GM11168 (cell line): ENCODE data around the gene TRIP13.
"Not testable (repeated sequence)": the region's sequence is repeated elsewhere in the genome, so short reads cannot be mapped to it uniquely, and the experiment has no call there.

Experiments
- in situ Hi-C: fragments of 300-500 bp; cut with MboI; formaldehyde crosslinking; loops from one replicate; pipeline ENCODE4 v1.12.0; 2022; ENCODE audit warnings: low sequenced_read_pairs; ENCODE audit not compliant: unreplicated experiment

Gene TRIP13

GRCh38 chr5:889075-889710, 3.5 kb upstream of the TRIP13 start:
- in situ Hi-C loops: no loop called here

GRCh38 chr5:891117-891836, 1.4 kb upstream of the TRIP13 start:
- in situ Hi-C loops: no loop called here

GRCh38 chr5:891837-892393, 769 bp upstream of the TRIP13 start:
- in situ Hi-C loops: no loop called here

GRCh38 chr5:893137-893506, 438 bp downstream of the TRIP13 start:
- in situ Hi-C loops: no loop called here

GRCh38 chr5:893711-894110, 1.0 kb downstream of the TRIP13 start:
- in situ Hi-C loops: no loop called here

- in situ Hi-C loops: no loop called here
These were observed 8.1 kb downstream of the TRIP13 start for GRCh38 chr5:900781-901180.

- in situ Hi-C loops: no loop called here
These were observed 9.6 kb downstream of the TRIP13 start for GRCh38 chr5:902129-902916.

DNA sequence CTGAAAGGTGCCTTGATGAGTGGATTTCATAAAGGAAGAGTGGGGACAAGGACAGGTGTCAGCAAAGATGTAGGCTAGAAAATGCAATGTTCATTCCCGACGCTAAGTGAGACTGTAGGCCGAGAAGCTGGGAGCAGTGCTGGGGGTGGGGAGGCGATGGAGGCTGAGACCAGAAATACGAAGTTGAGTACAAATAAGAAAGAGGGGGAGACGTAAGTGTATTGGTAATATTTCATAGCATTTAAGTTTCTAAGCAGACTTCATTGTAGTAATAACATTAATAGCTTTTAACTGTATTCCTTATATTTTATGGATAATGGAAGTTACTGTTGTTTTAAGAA, 11.0 kb downstream of the TRIP13 start:
- in situ Hi-C loops: no loop called here

- in situ Hi-C loops: no loop called here
These were observed 12.5 kb downstream of the TRIP13 start for GRCh38 chr5:905139-905642.

DNA sequence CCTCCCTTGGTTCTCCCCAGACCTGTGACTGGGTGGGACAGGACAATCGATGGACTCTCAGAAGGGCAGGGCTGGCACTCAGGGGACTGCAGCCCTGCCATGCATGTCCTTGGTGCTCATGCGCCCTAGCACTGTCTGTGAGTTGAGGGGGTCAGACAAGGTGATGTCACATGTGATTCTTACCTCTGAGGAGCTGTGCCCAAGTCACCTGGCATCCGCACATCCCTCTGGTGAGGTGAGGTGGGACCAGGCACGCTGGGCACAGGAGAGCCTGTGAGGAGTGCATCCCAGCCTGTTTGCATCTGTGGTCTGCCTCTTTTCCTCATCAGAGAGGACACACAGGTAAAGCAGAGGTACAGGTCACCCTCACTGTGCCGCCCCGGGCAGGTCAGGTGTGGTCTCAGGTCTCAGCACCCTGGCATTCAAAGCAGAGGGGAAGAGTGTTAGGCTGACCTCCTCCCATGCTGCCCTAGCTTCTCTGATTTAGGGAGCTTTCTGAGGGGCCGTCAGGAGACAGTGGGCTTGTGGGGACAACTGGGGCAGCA, 14.8 kb downstream of the TRIP13 start:
- in situ Hi-C loops: no loop called here

DNA sequence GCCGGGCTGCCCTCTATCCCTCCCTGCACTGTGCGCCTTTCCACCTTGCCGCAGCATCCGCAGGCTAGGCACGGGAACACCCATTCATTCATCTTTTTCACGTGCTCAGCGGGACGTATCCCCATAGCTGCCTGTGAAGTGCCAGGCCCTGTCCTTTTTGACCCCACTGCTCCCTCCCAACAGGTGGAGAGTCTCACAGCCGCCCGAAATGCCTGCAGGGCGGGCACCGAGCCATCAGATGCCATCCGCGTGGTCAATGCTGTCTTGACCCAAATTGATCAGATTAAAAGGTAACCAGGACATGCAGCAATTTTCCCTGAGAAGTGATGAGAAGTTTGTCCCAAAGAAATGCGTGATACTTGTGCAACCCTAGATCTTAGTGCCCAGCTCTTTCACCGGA, 15.5 kb downstream of the TRIP13 start:
- in situ Hi-C loops: no loop called here

- in situ Hi-C loops: no loop called here
These were observed 16.4 kb downstream of the TRIP13 start for GRCh38 chr5:909086-909485.

DNA sequence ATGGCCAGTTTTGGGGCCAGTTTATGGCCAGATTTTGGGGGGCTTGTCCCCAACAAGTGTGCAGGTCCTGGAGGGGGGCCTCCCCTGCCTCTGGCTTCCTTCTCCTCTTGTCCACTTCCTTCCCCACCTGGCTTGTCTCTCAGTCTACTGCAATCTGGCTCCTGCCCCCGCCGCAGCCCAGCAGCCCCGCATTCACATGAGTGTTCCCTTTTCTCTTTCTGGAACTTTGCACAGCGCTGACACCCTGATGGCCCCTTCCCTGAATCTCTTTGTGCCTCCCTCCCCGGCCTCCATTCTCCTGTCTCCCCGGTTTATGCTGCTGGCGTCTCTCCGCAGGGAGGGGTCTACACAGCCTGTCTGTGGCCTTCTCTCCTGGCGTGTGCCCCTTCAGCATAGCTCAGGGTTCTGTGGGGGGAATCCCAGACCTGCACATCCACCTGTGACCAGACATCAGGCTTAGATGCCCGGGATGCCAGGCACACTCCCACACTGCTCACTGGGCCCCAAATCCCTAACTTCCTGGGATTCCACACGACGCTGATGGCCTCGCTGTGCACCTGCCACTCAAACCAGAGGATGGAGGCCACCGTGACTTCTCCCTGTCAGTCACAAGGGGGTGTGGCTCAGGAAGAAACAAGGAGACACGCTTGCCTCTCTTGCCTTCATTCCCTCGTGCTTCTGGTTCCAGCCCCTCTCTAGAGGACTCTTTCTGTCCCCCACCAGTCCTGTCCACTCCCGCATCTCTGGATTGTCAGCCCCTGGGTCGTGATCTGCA, 17.5 kb downstream of the TRIP13 start:
- in situ Hi-C loops: no loop called here

DNA sequence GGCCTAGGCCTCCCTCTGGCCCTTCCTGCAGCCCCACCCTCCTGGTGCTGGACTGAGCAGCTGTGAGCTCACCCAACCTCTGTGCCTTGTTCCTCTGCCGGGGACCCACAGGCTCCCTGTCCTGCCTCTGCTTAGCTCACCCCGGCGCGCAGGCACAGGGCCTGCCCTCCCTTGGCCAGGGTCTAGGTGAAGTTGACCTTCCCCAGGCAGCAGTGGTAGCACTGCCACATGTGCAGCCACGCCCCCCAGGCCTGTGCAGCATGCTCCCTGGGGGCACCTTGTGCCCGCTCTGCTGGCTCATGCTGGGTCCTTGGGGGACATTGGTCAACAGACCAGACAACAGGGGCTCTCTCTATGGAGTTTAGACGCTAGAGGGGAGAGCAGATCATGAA, 18.1 kb downstream of the TRIP13 start:
- in situ Hi-C loops: no loop called here

GRCh38 chr5:911601-912000, 18.9 kb downstream of the TRIP13 start:
- in situ Hi-C loops: no loop called here

DNA sequence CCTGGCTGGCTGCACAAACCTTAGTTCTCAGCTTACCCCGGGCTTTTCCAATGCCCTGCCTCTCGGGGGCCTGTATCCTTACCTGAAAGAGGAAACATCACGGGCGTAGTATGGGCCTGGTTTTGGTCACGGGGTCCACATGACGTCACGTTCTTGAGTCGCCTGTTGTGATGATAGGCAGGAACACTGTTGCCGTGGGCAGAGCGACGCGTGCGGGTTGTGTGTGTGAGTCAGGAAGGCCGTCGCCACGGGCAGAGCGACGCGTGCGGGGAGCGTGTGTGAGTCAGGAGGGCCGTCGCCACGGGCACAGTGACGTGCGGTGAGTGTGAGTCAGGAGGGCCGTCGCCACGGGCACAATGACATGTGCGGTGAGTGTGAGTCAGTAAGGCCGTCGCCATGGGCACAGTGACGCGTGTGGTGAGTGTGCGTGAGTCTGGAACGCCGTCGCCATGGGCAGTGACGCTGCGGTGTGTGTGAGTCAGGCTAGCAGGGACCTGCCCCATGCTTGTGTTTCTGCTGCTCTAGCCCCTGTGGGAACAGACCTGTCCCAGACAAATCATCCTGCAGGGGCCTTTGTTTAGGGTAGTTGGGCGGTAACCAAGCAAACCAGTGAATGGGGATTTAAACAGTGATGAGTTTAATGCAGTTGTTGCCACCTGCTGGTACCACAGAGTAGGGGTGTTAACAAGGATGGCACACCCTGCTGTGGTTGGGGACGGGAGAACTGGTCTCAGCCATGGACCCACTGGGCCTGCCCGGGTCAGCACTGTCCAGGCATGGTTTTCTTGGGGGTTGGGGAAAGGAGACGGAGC, 19.8 kb downstream of the TRIP13 start:
- in situ Hi-C loops: no loop called here

GRCh38 chr5:914174-914573, 21.5 kb downstream of the TRIP13 start:
- in situ Hi-C loops: no loop called here

DNA sequence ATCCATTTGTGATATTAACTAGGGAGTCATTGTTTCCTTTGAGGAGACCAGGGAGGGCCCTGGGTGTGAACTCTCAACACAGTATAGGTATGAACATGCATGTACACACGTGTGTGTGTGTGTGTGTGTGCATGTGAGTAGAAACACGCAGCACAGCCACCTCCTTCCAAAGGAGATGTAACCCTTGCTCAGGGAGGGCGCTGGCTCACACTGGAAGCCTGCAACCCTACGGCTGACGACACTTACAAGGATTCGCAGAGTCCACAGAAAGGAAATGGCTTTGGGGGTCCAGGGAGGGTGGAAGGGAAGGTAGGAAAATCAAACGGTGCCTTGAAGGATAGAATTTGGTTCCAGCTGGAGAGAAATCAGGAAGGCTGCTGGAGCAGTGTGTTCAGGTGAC, 21.9 kb downstream of the TRIP13 start:
- in situ Hi-C loops: no loop called here

DNA sequence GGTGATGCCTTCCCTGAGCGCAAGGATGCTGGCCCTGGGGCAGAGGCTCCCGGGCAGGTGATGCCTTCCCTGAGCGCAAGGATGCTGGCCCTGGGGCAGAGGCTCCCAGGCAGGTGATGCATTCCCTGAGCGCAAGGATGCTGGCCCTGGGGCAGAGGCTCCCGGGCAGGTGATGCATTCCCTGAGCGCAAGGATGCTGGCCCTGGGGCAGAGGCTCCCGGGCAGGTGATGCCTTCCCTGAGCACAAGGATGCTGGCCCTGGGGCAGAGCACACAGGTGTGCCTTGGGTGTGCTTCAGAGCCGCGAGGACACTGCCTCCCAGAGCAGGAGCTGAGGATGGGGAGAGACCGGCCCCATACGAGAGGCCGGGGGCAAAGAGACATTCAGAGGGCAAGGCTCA, 22.7 kb downstream of the TRIP13 start:
- in situ Hi-C loops: not testable (repeated sequence)
